OCI-LY1 (cell line): Measurements from ENCODE around the gene FKBP10.

Experiments
- H2AFZ ChIP-seq: fragments of 200-600 bp; sonication (generic), shearing (Covaris generic); 2 replicates; pipeline ENCODE4 v1.6.0; 2014; ENCODE audit warnings: antibody characterized with exemption, mild to moderate bottlenecking, low read length
- H3F3A ChIP-seq: fragments of 200-600 bp; sonication (generic), shearing (Covaris generic); 2 replicates; pipeline ENCODE4 v1.6.0; 2014; ENCODE audit warnings: mild to moderate bottlenecking, antibody characterized with exemption, low read length, moderate library complexity; ENCODE audit not compliant: insufficient read depth
- H3K27ac ChIP-seq: fragments of 200-600 bp; sonication (generic); 2 replicates; pipeline ENCODE4 v1.5.1; 2014; ENCODE audit warnings: low read length, mixed run types, mild to moderate bottlenecking, low read depth; ENCODE audit not compliant: poor library complexity, severe bottlenecking
- H3K27me3 ChIP-seq: fragments of 200-600 bp; sonication (generic); 2 replicates; pipeline ENCODE4 v1.6.0; 2014; ENCODE audit warnings: antibody characterized with exemption, mild to moderate bottlenecking, low read length, moderate library complexity; ENCODE audit not compliant: insufficient read depth
- H3K36me3 ChIP-seq: fragments of 200-600 bp; sonication (generic); 2 replicates; pipeline ENCODE4 v1.6.1; 2014; ENCODE audit warnings: mild to moderate bottlenecking, antibody characterized with exemption, low read length, moderate library complexity, mixed read lengths; ENCODE audit not compliant: insufficient read depth
- H3K4me1 ChIP-seq: fragments of 200-600 bp; sonication (generic); 2 replicates; pipeline ENCODE4 v1.5.1; 2014; ENCODE audit warnings: mild to moderate bottlenecking, low read length, moderate library complexity; ENCODE audit not compliant: insufficient read depth, severe bottlenecking
- H3K4me2 ChIP-seq: fragments of 200-600 bp; sonication (generic), shearing (Covaris generic); 2 replicates; pipeline ENCODE4 v1.6.1; 2014; ENCODE audit warnings: low read length
- H3K4me3 ChIP-seq: fragments of 200-600 bp; sonication (generic); 2 replicates; pipeline ENCODE4 v1.5.1; 2014; ENCODE audit warnings: low read length, low read depth, mild to moderate bottlenecking, mixed read lengths; ENCODE audit not compliant: poor library complexity, severe bottlenecking
- H3K79me2 ChIP-seq: fragments of 200-600 bp; shearing (Covaris generic); 2 replicates; pipeline ENCODE4 v1.6.1; 2016; ENCODE audit warnings: mixed run types, low read length, mixed read lengths; ENCODE audit not compliant: insufficient read depth
- H3K9ac ChIP-seq: fragments of 200-600 bp; sonication (generic), shearing (Covaris generic); 2 replicates; pipeline ENCODE4 v1.6.1; 2014; ENCODE audit warnings: mild to moderate bottlenecking, low read length, mixed read lengths
- H3K9me2 ChIP-seq: fragments of 200-600 bp; sonication (generic), shearing (Covaris generic); 2 replicates; pipeline ENCODE4 v1.6.1; 2014; ENCODE audit warnings: low read depth, mild to moderate bottlenecking, low read length, mixed read lengths
- H3K9me3 ChIP-seq: fragments of 200-600 bp; shearing (Covaris generic); 2 replicates; pipeline ENCODE4 v1.6.1; 2014; ENCODE audit warnings: low read length, mixed read lengths
- H4K20me1 ChIP-seq: fragments of 200-600 bp; sonication (generic), shearing (Covaris generic); 2 replicates; pipeline ENCODE4 v1.6.0; 2016; ENCODE audit warnings: mild to moderate bottlenecking, low read length; ENCODE audit not compliant: insufficient read depth
- CTCF ChIP-seq: fragments of 200-600 bp; sonication (generic), shearing (Covaris generic); IDR thresholded peaks from 2 replicates; pipeline ENCODE4 v1.5.1; 2017; ENCODE audit warnings: mild to moderate bottlenecking, antibody characterized with exemption, low read length, moderate library complexity, mixed read lengths
- EZH2 ChIP-seq: fragments of 200-600 bp; sonication (generic), shearing (Covaris generic); IDR thresholded peaks from 2 replicates; pipeline ENCODE4 v1.8.0; 2017; ENCODE audit warnings: borderline replicate concordance, mixed run types, mild to moderate bottlenecking, antibody characterized with exemption, low read length, moderate library complexity, mixed read lengths

FKBP10 gene

GRCh38 chr17:41772586-41773189 lies 40.1 kb upstream of the FKBP10 start:
- TF ChIP-seq CTCF (no peak), EZH2 (no peak)
- Histone ChIP-seq H2AFZ (no peak overlapping the region), H3K9me3 (no peaks in the 10 kb centered on the region), H3K27ac (no peak overlapping the region), H3K4me2 (no peak overlapping the region), H3F3A (no peaks in the 10 kb centered on the region), H3K9ac (no peak overlapping the region), H3K4me1 (peaks cover 22% of the 10 kb centered on the region), H3K79me2 (no peaks in the 10 kb centered on the region), H3K4me3 (no peak overlapping the region), H4K20me1 (no peaks in the 10 kb centered on the region), H3K9me2 (no peaks in the 10 kb centered on the region), H3K27me3 (no peaks in the 10 kb centered on the region), H3K36me3 (peaks cover 4% of the 10 kb centered on the region; the same call in 1 of the 2 replicates)

GRCh38 chr17:41773190-41773588 lies 39.6 kb upstream of the FKBP10 start:
- Histone ChIP-seq H3K79me2 (no peaks in the 10 kb centered on the region), H3K4me3 (no peak overlapping the region), H3K4me2 (no peak overlapping the region), H4K20me1 (no peaks in the 10 kb centered on the region), H3F3A (no peaks in the 10 kb centered on the region), H2AFZ (no peak overlapping the region), H3K36me3 (peaks cover 4% of the 10 kb centered on the region; the same call in 1 of the 2 replicates), H3K4me1 (peaks cover 22% of the 10 kb centered on the region), H3K9me2 (no peaks in the 10 kb centered on the region), H3K9ac (no peak overlapping the region), H3K9me3 (no peaks in the 10 kb centered on the region), H3K27ac (no peak overlapping the region), H3K27me3 (no peaks in the 10 kb centered on the region)
- TF ChIP-seq EZH2, result no peak
- TF ChIP-seq CTCF, result no peak

GRCh38 chr17:41773731-41774193 lies 39.0 kb upstream of the FKBP10 start:
- Histone ChIP-seq H4K20me1 (no peaks in the 10 kb centered on the region), H3K79me2 (no peaks in the 10 kb centered on the region), H3F3A (no peaks in the 10 kb centered on the region), H3K4me1 (peaks cover 22% of the 10 kb centered on the region), H3K4me3 (no peak overlapping the region), H3K9me2 (no peaks in the 10 kb centered on the region), H3K4me2 (no peak overlapping the region), H3K27me3 (no peaks in the 10 kb centered on the region), H3K9me3 (no peaks in the 10 kb centered on the region), H3K9ac (no peak overlapping the region), H2AFZ (no peak overlapping the region), H3K36me3 (peaks cover 1% of the 10 kb centered on the region; the same call in 1 of the 2 replicates), H3K27ac (no peak overlapping the region)
- TF ChIP-seq CTCF (no peak), EZH2 (no peak)
